ENCODE measurements around the gene PTPRA.

PTPRA gene

GRCh38 chr20:2956480-2956879, 83.2 kb downstream of the PTPRA start:
- TF ChIP-seq TCF4 (CRISPR knock-in tag; IDR thresholded peaks at IDR 0.05; ENCODE audit: borderline replicate concordance) (no peak), BACH2 (CRISPR knock-in tag; IDR thresholded peaks at IDR 0.05; ENCODE audit: borderline replicate concordance) (no peak), PATZ1 (CRISPR knock-in tag; IDR thresholded peaks at IDR 0.05; ENCODE audit: borderline replicate concordance) (no peak), ESRRG (CRISPR knock-in tag; IDR thresholded peaks at IDR 0.05) (no peak), ZNF565 (CRISPR knock-in tag; conservative IDR thresholded peaks at IDR 0.05; ENCODE audit: low read depth) (no peak), ZFP30 (CRISPR knock-in tag; IDR thresholded peaks at IDR 0.05) (no peak), ARNTL (CRISPR knock-in tag; IDR thresholded peaks at IDR 0.05; ENCODE audit: borderline replicate concordance, low read depth) (no peak), ZC3H10 (CRISPR knock-in tag; IDR thresholded peaks at IDR 0.05) (no peak), CSDC2 (CRISPR knock-in tag; IDR thresholded peaks at IDR 0.05) (no peak), SNAI2 (CRISPR knock-in tag; IDR thresholded peaks at IDR 0.05) (no peak), GLIS3 (CRISPR knock-in tag; IDR thresholded peaks at IDR 0.05) (no peak), TOX (CRISPR knock-in tag; IDR thresholded peaks at IDR 0.05; ENCODE audit: borderline replicate concordance) (no peak), ZNF70 (CRISPR knock-in tag; IDR thresholded peaks at IDR 0.05) (no peak), ZFP3 (CRISPR knock-in tag; IDR thresholded peaks at IDR 0.05) (no peak), RARB (CRISPR knock-in tag; IDR thresholded peaks at IDR 0.05) (no peak), ZNF8 (CRISPR knock-in tag; IDR thresholded peaks at IDR 0.05) (no peak), CREB5 (CRISPR knock-in tag; IDR thresholded peaks at IDR 0.05; ENCODE audit: low read depth) (no peak)
- TF ChIP-seq, protein P1, sequence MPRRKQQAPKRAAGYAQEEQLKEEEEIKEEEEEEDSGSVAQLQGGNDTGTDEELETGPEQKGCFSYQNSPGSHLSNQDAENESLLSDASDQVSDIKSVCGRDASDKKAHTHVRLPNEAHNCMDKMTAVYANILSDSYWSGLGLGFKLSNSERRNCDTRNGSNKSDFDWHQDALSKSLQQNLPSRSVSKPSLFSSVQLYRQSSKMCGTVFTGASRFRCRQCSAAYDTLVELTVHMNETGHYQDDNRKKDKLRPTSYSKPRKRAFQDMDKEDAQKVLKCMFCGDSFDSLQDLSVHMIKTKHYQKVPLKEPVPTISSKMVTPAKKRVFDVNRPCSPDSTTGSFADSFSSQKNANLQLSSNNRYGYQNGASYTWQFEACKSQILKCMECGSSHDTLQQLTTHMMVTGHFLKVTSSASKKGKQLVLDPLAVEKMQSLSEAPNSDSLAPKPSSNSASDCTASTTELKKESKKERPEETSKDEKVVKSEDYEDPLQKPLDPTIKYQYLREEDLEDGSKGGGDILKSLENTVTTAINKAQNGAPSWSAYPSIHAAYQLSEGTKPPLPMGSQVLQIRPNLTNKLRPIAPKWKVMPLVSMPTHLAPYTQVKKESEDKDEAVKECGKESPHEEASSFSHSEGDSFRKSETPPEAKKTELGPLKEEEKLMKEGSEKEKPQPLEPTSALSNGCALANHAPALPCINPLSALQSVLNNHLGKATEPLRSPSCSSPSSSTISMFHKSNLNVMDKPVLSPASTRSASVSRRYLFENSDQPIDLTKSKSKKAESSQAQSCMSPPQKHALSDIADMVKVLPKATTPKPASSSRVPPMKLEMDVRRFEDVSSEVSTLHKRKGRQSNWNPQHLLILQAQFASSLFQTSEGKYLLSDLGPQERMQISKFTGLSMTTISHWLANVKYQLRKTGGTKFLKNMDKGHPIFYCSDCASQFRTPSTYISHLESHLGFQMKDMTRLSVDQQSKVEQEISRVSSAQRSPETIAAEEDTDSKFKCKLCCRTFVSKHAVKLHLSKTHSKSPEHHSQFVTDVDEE (CRISPR knock-in tag; IDR thresholded peaks at IDR 0.05) = no peak
- TF ChIP-seq, protein P2, sequence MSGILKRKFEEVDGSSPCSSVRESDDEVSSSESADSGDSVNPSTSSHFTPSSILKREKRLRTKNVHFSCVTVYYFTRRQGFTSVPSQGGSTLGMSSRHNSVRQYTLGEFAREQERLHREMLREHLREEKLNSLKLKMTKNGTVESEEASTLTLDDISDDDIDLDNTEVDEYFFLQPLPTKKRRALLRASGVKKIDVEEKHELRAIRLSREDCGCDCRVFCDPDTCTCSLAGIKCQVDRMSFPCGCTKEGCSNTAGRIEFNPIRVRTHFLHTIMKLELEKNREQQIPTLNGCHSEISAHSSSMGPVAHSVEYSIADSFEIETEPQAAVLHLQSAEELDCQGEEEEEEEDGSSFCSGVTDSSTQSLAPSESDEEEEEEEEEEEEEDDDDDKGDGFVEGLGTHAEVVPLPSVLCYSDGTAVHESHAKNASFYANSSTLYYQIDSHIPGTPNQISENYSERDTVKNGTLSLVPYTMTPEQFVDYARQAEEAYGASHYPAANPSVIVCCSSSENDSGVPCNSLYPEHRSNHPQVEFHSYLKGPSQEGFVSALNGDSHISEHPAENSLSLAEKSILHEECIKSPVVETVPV (CRISPR knock-in tag; IDR thresholded peaks at IDR 0.05) = no peak
- no peak for ATAC-seq

DNA sequence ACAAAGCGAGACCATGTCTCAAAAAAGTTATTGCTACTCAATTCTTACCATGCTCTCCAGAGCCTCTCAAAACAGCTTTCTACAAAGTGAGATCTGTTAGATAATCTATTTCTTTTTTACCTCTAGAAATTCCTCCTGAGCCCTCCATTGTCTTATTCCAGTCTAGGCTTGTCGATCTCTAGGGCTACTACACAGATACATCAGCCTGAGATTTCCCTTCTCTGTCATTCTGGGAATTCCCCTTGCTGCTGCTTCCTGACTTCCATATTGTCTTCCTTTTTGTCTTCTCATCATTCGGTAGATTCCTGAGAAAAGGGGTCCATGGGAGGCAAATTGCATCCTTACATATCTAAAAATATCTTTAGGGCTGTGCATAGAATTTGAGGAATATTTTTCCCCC, 94.6 kb downstream of the PTPRA start:
- no peak for ATAC-seq
- TF ChIP-seq TCF4 (CRISPR knock-in tag; IDR thresholded peaks at IDR 0.05; ENCODE audit: borderline replicate concordance) (no peak), GLIS3 (CRISPR knock-in tag; IDR thresholded peaks at IDR 0.05) (no peak), CSDC2 (CRISPR knock-in tag; IDR thresholded peaks at IDR 0.05) (no peak), ESRRG (CRISPR knock-in tag; IDR thresholded peaks at IDR 0.05) (no peak)

GRCh38 chr20:2972126-2972525, 98.8 kb downstream of the PTPRA start:
- no peak for ATAC-seq
- no peak for TF ChIP-seq TOX (CRISPR knock-in tag; IDR thresholded peaks at IDR 0.05; ENCODE audit: borderline replicate concordance)
- TF ChIP-seq ESRRG (CRISPR knock-in tag; IDR thresholded peaks at IDR 0.05) = no peak
- no peak for TF ChIP-seq ARNTL (CRISPR knock-in tag; IDR thresholded peaks at IDR 0.05; ENCODE audit: borderline replicate concordance, low read depth)

DNA sequence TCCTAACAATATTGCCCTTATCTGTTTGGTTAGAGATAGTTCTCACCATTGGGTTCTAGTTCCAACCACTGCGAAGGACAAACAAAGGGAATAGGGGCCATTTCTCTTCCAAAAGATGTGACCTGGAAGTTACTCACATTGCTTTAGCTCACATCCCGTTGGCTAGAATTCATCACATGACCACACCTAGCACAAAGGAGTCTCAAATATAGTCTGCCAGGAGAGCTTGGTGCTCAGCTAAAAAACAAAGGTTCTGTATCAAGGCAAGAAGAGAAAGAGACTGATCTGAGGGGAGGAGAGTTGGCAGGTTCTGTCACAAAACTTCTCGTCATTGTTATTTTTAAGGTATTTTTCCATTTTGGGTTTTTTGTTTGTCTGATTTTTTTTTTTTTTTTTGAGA, 100.3 kb downstream of the PTPRA start:
- ATAC-seq = no peak
- no peak for TF ChIP-seq ZC3H10 (CRISPR knock-in tag; IDR thresholded peaks at IDR 0.05)
- TF ChIP-seq, protein P2 (CRISPR knock-in tag; IDR thresholded peaks at IDR 0.05) = no peak
- no peak for TF ChIP-seq PATZ1 (CRISPR knock-in tag; IDR thresholded peaks at IDR 0.05; ENCODE audit: borderline replicate concordance)
- no peak for TF ChIP-seq ZFP30 (CRISPR knock-in tag; IDR thresholded peaks at IDR 0.05)
- no peak for TF ChIP-seq CSDC2 (CRISPR knock-in tag; IDR thresholded peaks at IDR 0.05)
- TF ChIP-seq, protein P1 (CRISPR knock-in tag; IDR thresholded peaks at IDR 0.05) = no peak
- no peak for TF ChIP-seq ESRRG (CRISPR knock-in tag; IDR thresholded peaks at IDR 0.05)
- TF ChIP-seq RARB (CRISPR knock-in tag; IDR thresholded peaks at IDR 0.05) = no peak
- no peak for TF ChIP-seq CREB5 (CRISPR knock-in tag; IDR thresholded peaks at IDR 0.05; ENCODE audit: low read depth)
- no peak for TF ChIP-seq TOX (CRISPR knock-in tag; IDR thresholded peaks at IDR 0.05; ENCODE audit: borderline replicate concordance)

All from SK-N-SH treated with all-trans-retinoic acid at 6 μM for 48 hours (cell line).